Measurements from ENCODE around the gene TUBB2A.

DNA sequence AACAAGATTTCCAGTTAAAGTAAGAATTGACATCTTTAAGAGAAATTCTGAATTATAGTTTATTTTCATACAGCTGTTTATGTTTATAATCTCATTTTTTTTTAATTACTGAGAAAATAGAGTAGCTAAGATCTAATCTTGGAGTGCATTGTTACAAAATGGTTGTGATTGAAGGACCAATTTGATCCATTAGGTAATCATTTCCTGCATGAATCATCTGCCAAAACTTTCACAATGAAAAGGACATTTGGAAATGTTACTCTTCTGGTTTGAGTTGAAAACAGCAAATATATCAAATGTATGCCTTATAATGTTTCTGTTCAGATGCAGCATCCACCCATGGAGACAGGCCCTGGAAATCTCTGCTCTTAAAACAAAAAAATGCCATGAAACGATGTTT, 19.0 kb downstream of the TUBB2A start:
- TF ChIP-seq CTCF (conservative IDR thresholded peaks at IDR 0.05; ENCODE audit: low read length) (no peak), EZH2phosphoT487 (IDR thresholded peaks at IDR 0.05; ENCODE audit: borderline replicate concordance, low read depth, low read length) (no peak)

All from OCI-LY7 (cell line).